GM18873 (cell line): ENCODE measurements around the gene GRK5.
"Not testable (repeated sequence)": the region's sequence is repeated elsewhere in the genome, so short reads cannot be mapped to it uniquely, and the experiment has no call there.

Experiments used
- ATAC-seq: cut with Tn5 transposase; IDR thresholded peaks from one replicate; pipeline ENCODE4 v1.9.1; 2021; ENCODE audit warnings: mild to moderate bottlenecking, moderate library complexity, moderate number of reproducible peaks; ENCODE audit not compliant: unreplicated experiment, low FRiP score

GRK5 gene

DNA sequence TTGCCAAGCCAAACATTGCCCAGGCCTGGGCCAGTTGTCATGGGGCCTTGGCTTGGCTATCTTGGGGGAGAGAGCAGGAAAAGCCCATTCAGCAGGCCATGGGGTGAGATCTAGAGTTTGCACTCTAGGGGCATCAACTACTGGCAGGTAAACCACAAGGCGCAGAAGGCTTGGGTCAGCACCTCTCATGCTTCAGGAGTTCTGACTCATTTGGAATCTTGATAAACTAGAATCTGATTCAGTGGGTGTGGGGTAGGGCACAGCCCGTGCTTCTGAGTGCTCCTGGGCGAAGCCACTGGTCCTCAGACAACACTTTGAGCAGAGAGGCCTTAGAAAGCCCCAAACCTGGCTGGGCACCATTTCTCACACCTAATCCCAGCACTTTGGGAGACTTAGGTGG lies 254.0 kb downstream of the GRK5 start:
- no peak for ATAC-seq

DNA sequence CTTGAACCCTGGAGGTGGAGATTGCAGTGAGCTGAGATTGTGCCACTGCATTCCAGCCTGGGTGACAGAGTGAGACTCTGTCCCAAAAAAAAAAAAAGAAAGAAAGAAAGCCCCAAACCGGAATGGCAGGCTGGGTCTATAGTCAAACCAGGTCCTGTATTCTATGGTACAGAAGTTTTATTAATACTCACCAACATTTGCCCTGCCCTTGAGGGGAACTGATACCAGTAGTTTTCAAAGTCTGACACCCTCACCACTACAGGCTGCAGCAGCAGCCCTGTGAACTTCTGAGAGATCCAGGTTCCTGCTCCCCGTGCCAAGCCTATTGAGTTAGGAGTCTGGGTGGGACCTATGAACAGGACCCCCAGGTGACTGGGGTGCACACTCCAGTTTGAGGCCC lies 254.6 kb downstream of the GRK5 start:
- peak; percentile 53 for ATAC-seq

DNA sequence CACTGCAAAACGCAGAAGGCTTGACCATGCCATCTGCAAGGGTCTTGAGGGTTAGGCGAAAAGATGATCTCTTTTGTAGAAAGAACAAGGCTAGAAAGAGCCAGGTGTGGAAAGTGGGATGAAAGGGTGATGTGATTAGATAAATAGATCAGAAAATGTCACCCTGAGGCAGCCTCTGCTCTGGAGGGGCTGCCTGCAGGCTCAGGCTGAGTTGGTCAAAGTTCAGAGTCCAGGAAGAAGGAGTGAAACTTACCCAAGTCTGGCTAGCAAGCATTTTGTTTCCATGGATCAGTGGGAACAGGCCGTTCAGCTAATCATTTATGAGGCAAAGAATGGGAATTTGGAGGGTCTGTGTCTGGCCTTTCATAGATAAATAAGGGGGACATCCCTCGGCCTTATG lies 255.4 kb downstream of the GRK5 start:
- no peak for ATAC-seq

DNA sequence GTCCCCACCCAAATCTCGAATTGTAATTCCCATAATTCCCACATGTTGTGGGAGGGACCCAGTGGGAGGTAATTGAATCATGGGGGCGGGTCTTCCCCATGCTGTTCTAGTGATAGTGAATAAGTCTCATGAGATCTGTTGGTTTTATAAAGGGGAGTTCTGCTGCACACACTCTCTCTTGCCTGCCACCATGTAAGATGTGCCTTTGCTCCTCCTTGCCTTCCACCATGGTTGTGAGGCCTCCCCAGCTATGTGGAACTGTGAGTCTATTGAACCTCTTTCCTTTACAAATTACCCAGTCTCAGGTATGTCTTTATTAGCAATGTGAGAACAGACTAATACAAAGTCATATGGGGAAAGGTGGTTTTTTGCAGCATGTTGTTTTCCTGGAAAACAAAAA lies 255.8 kb downstream of the GRK5 start:
- not testable (repeated sequence) for ATAC-seq

DNA sequence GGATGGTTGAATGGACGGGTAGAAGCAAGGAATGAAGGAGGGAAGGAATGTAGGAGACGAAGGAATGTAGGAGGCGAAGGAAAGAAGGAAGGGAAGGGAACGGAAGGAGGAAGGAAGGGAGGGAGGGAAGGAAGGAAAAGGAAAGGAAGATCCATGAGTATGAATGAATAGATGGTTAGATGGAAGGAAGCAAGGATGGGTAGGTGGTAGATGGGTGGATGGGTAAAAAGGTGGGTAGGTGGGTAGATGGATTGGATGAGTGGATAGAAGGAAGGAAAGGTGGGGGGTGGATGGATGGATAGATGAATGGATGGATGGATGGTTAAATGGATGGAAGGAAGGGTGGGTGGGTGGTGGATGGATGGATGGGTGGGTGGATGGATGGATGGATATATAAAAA lies 257.7 kb downstream of the GRK5 start:
- no peak for ATAC-seq

DNA sequence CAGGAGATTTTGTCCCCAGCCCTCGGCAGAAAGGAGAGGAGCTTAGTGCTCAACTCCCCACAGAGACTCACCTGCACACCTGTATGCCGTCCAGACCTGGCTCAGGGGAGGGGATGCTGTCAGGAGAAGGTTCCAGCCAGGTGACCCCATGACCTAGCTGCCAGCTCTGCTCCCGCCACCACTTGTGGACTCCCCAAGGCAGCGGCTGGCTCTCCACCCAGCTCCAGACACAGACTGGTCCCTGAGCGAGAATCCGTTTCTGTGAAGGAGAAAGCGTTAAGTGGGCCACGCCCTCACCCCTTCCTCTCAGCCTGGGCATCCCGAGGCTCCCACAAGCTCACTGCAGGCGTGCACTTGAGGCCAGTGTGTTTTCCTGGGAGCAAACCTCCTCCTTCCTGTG lies 258.7 kb downstream of the GRK5 start:
- no peak for ATAC-seq

DNA sequence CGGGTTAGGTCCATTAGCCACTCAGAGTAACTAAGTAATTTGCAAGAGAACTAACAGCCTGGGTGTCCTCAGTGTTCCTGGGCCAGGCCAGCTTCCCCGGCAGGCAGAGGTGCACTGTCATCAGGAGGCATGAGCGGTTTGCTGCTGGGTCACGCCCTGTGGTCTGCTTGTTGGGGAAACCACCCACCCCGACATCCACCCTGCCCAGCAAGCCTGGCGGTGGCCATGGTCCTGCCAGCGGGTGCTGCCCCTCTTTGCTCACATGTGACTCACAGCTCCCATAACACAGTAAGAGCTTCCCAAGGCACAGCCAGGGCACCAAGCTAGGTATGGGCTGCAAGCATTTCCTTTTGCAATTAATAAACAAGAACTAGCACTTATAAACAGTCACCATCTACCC lies 259.3 kb downstream of the GRK5 start:
- ATAC-seq = no peak

DNA sequence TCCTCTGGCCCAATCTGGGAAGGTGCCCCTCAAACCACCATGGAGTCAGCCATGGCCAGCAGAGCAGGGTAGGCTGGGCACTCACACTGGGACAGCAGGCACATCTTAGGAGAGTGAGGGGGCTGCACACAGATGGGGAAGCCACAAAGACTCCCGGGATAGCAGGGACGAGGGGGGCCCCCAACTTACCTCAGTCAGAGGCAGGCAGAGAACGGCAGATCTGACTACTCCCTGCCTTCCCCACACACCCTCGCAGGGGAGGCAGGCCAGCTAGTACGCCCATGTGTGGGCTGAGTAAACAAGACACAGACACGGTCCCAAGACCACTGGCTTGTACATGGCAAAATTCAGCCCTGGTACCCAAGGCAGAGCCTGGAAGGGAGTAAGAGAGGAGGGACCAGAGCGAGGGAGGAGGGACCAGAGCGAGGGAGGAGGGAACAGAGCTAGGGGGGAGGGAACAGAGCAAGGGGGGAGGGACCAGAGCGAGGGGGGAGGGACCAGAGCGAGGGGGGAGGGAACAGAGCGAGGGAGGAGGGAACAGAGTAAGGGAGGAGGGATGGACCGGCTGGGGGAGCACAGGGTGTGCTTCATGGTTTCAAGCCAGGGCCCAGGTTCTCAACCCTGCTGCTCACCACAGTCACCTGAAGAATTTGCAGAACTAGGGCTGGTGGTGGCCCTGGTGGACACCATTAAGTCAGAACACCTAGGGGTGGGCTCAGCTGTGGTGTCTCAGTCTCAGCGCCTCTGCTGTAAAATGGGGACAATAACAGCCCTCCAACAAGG lies 261.4 kb downstream of the GRK5 start:
- ATAC-seq = no peak

DNA sequence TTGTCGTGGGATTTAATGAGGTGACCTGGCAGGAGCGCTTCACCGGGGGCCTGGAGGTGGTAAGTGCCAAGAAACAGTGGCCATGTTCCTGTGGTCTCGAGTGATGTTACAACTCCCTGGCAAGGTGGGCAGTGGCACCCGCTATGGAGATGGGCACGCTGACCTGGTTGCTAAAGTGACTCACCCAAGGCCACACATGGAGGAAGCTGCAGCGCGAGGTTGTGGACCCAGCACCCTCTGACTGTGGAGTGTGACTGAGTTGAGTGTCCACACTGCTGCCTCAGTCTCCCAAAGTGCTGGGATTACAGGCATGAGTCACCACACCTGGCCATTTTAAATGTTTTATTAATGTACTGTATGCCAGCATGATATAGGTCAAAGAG lies 261.9 kb downstream of the GRK5 start:
- no peak for ATAC-seq

DNA sequence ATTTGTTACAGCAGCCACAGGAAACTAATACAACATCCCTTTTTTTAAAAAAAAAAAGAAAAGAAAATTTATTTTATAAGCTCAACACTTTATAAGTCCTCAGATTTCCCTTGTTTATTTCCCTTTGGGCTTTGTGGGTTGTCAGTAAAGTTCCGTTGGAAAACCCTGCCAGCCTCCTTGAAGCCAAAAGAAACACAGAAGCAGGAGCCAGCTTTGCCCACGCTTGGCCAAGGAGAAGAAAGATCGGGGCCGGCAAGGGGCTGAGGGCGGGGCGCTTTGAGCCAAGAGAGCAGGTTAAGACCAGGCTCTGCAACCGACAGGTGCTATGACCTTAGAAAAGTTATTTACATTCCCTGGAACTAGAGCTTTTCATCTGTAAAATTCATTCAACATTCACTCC lies 262.5 kb downstream of the GRK5 start:
- no peak for ATAC-seq

DNA sequence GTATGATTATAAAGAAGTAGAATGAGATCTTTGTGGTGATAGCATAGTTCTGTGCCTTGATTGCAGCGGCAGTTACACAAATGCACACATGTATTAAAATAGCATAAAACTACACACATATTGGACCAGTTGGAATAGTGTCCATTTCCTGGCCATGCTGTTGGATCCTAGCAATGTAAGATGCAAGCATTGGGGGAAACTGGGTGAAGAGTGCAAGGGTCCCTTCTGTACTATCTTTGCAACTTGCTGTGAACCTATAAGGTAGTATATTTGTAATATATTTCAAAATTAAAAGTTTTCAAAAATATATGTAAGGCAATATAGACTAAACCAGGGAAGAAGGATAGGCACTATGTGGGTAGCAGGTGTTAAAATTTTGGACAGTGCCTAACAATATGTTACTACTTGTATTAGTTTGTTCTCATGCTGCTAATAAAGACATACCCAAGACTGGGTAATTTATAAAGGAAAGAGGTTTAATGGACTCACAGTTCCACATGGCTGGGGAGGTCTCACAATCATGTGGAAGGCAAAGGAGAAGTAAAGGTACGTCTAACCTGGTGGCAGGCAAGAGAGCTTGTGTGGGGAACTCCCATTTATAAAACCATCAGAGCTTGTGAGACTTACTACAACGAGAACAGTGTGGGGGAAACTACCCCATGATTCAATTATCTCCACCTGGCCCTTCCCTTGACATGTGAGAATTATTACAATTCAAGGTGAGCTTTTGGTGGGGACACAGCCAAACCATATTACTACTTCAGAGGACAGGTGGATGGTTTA lies 263.7 kb downstream of the GRK5 start:
- no peak for ATAC-seq

DNA sequence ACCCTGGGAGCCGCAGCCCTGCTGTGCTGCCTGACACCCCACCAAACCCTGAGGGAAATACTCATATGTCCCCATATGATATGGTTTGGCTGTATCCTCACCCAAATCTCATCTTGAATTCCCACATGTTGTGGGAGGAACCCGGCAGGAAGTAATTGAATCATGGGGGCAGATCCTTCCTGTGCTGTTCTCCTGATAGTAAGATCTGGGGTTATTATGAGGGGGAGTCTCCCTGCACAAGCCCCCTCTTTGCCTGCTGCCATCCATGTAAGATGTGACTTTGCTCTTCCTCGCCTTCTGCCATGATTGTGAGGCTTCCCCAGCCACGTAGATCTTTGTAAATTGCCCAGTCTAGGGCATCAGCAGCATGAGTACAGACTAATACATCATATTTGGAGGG lies 266.4 kb downstream of the GRK5 start:
- ATAC-seq = no peak

DNA sequence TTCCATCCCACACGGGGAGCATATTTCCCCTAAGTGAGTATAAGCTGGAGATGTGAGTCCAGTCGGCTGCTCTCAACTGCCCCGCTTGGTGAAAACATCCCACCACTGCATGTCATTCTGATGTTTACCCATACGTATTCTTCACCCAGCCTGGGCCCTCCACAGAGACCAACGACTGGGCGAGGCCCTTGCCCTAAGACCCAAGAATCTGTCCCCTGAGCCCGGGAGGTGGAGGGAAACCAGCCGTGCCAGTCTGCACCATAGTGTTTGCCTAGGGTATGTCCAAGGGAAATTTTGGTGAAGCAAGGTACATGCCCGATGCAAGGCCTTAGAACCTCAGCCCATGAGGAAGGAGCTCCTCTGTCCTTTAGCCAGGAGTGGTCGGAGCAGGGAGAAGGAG lies 267.2 kb downstream of the GRK5 start:
- ATAC-seq = no peak

DNA sequence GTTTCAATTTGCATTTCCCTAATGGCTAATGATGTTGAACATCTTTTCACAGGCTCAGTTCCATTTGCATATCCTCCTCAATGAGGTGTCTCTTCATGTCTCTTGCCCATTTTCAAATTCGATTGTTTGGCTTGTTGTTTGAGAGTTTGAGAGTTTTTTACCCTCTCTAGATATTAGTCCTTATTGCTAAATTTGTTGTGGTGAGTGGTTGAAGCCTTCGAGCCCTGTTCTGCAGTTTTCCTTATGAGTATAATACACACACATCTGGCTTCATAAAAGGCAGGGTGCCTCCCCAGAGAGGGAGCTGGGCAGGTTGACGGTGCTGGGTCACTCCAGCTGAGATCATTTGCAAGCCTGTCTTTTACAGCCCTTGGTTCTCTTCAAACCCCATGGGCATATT lies 270.1 kb downstream of the GRK5 start:
- ATAC-seq = peak; percentile 52

DNA sequence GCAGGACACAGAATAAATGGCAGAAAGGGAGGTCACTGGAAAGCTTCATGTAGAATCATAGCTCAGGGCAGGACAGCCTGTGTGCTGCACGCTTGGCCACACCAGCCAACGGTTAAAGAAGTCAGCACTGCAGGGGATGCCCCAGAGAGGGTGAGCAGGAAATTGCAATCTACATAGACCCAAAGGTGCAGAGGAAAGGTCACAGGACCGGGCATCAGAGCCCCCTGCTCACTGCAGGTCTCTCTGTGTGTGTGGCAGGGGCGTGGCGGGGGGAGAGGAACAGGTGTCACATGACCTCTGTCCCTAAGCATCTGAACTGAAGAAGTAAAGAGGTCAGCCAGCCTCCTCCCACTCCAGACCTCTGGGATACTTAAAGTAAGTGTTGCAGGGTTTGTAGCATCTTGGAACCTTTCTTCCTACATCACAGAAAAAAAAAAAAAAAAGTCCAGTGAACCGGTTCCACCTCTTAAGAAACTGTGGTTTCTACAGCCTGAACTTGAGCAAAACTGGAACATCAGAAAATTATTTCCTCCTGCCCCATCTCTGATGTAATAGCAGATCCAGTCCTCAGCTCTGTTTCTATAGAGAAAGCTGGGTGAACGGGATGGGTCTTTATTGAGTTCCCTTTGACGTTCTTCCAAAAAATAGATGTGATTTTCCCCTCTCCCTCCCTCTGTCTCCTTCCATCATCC lies 270.9 kb downstream of the GRK5 start:
- peak; percentile 83 for ATAC-seq

DNA sequence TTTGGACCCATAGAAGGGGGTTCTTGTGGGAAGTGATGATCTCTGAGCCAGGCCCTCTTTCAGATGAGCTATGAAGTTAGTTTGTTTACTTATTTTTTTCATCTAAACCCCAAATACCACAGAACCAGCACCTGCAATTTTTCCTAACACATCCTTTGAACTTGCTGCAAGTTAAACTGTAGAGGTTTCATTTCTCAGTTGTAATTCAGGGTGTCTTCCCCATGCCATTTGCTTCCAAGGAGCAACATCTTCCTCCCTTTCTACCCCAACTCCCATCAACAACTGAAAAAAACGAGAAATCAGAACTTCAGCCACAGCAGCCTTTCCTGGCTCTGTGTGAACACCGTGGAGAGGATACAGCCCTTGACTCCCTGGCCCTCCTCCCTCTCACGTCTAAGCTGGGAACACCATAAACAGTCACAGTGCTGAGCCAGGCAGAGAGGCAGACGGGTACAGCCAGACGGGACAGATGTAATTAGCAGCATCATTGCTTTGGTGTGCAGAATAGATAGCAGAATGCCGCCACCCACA lies 271.5 kb downstream of the GRK5 start:
- ATAC-seq = no peak

DNA sequence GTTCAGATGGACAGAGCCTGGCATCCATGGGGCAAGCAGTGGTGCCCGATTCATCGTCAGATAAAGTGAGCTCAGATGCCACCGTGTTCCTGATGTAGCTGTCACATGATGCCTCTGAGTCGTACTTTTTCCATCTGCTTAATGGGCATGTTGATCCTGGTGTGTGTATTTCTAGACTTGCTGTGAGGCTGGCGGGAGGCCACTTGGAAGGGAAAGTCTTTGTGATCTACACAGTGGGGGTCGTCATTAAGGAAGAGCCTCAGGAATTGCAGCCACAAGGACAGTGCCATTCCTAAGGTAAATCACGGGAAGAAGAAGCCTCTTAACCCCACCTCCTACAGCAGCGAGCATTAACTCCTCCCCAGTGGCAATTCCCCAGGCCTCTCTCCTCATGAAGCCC lies 272.2 kb downstream of the GRK5 start:
- no peak for ATAC-seq

DNA sequence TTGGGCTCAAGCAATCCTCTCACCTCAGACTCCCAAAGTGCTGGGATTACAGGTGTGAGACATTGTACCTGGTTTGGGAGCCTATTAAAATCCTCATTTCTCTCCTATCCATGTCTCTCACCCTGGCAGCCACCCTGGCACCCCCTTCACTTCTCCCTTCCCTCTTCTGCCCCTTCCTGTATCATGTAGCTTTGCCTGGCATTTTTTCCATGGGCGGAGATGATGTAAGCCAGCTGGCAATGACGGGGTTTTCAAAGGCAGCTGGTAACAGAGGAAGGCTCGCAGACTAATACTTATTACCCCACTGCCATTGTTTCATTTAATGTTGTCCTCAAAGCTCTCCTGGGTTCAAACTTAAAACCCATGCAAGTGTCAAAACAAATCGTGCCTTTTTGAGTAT lies 273.3 kb downstream of the GRK5 start:
- no peak for ATAC-seq

DNA sequence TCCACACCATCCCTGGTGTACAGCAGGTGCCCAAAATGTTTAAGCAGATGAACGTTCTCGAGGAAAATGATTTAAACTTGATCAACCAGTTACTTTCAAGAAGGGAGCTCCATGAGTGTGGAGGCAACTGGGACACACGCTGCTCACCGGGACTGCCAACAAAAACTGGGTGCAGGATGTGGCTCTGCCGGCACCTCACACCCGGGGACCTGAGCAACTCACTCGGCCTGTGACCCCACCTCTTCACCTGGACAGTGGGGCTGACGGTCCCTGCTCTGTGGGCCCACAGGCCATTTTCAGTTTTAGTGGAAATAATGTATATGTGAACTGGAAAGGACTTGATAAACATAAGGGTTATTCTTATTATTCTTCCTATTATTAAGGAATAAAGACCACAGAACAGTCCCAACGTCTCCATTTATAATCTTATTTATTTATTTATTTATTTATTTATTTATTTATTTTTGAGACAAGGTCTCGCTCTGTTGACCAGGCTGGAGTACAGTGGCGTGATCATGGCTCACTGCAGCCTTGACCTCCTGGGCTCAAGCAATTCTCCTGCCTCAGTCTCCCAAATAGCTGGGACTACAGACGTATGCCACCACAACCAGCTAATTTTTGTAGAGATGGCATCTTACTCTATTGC lies 274.5 kb downstream of the GRK5 start:
- ATAC-seq = no peak

DNA sequence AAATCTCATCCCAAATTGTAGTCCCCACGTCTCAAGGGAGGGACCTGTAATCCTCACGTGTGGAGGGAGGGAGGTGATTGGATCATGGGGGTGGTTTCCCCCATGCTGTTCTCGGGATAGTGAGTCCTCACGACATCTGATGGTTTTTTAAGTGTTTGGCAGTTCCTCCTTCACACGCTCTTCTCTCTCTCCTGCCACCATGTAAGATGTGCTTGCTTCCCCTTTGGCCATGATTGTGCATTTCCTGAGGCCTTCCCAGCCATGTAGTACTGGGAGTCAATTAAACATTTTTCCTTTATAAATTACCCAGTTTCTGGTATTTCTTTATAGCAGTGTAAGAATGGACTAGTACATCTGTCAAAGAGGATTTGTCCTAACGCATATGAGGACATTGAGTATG lies 275.6 kb downstream of the GRK5 start:
- ATAC-seq = no peak

DNA sequence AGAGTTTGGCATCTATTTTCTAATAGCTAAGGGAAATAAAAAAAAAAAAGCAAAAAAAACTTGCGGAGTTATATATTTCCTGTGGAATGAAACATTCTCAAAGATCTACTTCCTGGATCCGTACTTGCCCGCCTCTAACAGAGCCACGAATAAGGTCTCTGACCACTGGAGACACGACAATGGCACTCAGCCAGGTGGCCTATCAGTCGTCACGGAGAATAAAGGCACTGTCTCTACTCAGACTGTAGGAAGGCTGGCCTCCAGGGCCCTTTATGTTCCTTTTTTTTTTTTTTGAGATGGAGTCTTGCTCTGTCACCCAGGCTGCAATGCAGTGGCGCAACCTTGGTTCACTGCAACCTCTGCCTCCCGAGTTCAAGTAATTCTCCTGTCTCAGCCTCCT lies 276.5 kb downstream of the GRK5 start:
- no peak for ATAC-seq
